Parathyroid adenoma (tissue), 2 donors: ENCODE results near the gene MAPK6.

Source experiments
- H2AFZ ChIP-seq: fragments of 300-600 bp; sonication (generic); one replicate; pipeline ENCODE4 v1.7.0; 2017; ENCODE audit warnings: antibody characterized with exemption, mild to moderate bottlenecking
- H3K27ac ChIP-seq: fragments of 300-600 bp; sonication (generic); one replicate; pipeline ENCODE4 v1.7.0; 2017
- H3K27me3 ChIP-seq: fragments of 300-600 bp; sonication (generic); one replicate; pipeline ENCODE4 v1.7.0; 2017; ENCODE audit warnings: low read length; ENCODE audit not compliant: control insufficient read depth, insufficient read depth
- H3K36me3 ChIP-seq: fragments of 300-600 bp; sonication (generic); one replicate; pipeline ENCODE4 v1.7.0; 2017; ENCODE audit warnings: low read length; ENCODE audit not compliant: control insufficient read depth, insufficient read depth
- H3K4me1 ChIP-seq: fragments of 300-600 bp; sonication (generic); one replicate; pipeline ENCODE4 v1.7.0; 2017; ENCODE audit warnings: control low read depth
- H3K4me2 ChIP-seq: fragments of 300-600 bp; sonication (generic); one replicate; pipeline ENCODE4 v1.7.0; 2017; ENCODE audit warnings: low read length
- H3K4me3 ChIP-seq: fragments of 300-600 bp; sonication (generic); one replicate; pipeline ENCODE4 v1.7.0; 2017; ENCODE audit warnings: low read depth, low read length
- H3K79me2 ChIP-seq: fragments of 300-600 bp; sonication (generic); one replicate; pipeline ENCODE4 v1.7.0; 2017; ENCODE audit warnings: control low read depth
- H3K9ac ChIP-seq: fragments of 300-600 bp; sonication (generic); one replicate; pipeline ENCODE4 v1.7.0; 2017; ENCODE audit warnings: mild to moderate bottlenecking
- H3K9me3 ChIP-seq: fragments of 300-600 bp; sonication (generic); one replicate; pipeline ENCODE4 v1.7.0; 2017; ENCODE audit warnings: low read length; ENCODE audit not compliant: control insufficient read depth
- CTCF ChIP-seq: fragments of 300-600 bp; sonication (generic); IDR thresholded peaks from one replicate; pipeline ENCODE4 v1.7.0; 2017; ENCODE audit warnings: antibody characterized with exemption, mild to moderate bottlenecking
- donor health status: primary hyperparathyroidism.

MAPK6 gene

DNA sequence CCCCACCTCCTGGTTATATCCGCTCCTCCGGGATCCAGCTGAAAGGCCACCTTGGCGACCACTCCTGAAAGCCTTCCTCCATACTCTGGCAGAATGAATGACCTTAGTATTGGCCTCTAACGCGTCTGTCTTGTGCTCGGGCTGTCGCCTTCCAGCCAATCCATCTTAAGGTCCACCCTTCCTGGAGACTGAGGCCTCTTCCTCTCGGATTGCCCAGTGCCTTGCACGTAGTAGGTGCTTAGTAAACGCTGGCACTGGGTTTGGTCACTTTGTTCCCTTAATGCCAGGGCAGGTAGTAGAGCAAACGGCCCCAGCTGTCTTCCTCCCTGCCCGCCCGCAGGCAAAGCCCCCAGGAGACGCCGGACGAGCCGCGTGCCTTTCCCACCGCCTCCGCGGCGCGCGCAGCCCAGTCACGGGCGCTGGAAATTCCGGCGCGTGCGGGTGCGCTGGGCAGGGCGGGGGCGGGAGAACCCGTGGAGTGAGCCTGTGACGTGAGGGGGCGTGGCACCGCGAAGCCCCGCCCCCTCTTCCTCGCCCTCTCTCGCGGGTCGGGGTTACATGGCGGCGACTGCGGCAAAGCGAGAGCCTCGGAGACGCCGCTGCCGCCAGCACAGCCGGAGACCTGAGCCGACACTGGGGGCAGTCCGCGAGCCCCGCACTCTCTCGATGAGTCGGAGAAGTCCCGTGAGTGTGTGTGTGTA, at the start of gene MAPK6:
TSS of gene MAPK6 (plus strand) at position 527 of the 701 bp plus-strand sequence. CDS start 27,242 bp downstream, outside the sequence.
- Histone ChIP-seq H3K4me3 (peak within 1 kb of the TSS; percentile 72), H3K27me3 (no peaks in the 10 kb centered on the region), H3K9me3 (no peaks in the 10 kb centered on the region), H3K27ac (peak within 1 kb of the TSS; percentile 88), H3K9ac (peak within 1 kb of the TSS; percentile 67), H3K79me2 (peaks cover 2% of the 10 kb centered on the region), H3K4me2 (peak within 1 kb of the TSS; percentile 76), H3K36me3 (no peaks in the 10 kb centered on the region), H3K4me1 (peaks cover 8% of the 10 kb centered on the region), H2AFZ (peak within 1 kb of the TSS; percentile 85)
- no peak for TF ChIP-seq CTCF

DNA sequence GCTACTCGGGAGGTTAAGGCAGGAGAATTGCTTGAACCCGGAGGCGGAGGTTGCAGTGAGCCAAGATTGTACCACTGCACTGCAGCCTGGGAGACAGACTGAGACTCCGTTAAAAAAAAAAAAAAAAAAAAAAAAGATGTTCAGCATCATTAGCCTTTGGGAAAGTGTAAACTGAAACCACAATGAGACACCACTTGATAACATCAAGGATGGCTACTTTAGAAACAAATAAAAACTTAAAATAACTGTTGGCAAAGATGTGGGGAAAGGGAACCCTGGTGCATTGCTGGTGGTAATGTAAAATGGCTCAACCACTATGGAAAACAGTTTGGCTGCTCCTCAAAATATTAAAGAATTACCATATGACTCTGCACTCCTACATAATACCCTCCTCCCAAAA, 49.3 kb upstream of the MAPK6 start:
- Histone ChIP-seq H3K36me3 (no peaks in the 10 kb centered on the region), H3K4me1 (peaks cover 2% of the 10 kb centered on the region), H3K9ac (no peak overlapping the region), H3K27me3 (no peaks in the 10 kb centered on the region), H2AFZ (no peak overlapping the region), H3K4me3 (no peak overlapping the region), H3K4me2 (no peak overlapping the region), H3K27ac (no peak overlapping the region), H3K9me3 (no peaks in the 10 kb centered on the region), H3K79me2 (peaks cover 19% of the 10 kb centered on the region)
- TF ChIP-seq CTCF = no peak

- Histone ChIP-seq H3K27me3 (no peaks in the 10 kb centered on the region), H3K4me3 (peak overlapping the region; percentile 96), H3K79me2 (peaks cover 19% of the 10 kb centered on the region), H3K4me1 (peaks cover 2% of the 10 kb centered on the region), H2AFZ (no peak overlapping the region), H3K36me3 (no peaks in the 10 kb centered on the region), H3K27ac (no peak overlapping the region), H3K4me2 (peak overlapping the region; percentile 82), H3K9ac (no peak overlapping the region), H3K9me3 (no peaks in the 10 kb centered on the region)
- TF ChIP-seq CTCF = no peak
Measured at GRCh38 chr15:51970132-51970817, 48.7 kb upstream of the MAPK6 start.

- Histone ChIP-seq H2AFZ (peak overlapping the region; percentile 91), H3K4me2 (peak overlapping the region; percentile 82), H3K27ac (peak overlapping the region; percentile 88), H3K36me3 (no peaks in the 10 kb centered on the region), H3K9me3 (no peaks in the 10 kb centered on the region), H3K4me1 (peaks cover 2% of the 10 kb centered on the region), H3K79me2 (peaks cover 19% of the 10 kb centered on the region), H3K4me3 (peak overlapping the region; percentile 96), H3K27me3 (no peaks in the 10 kb centered on the region), H3K9ac (peak overlapping the region; percentile 76)
- no peak for TF ChIP-seq CTCF
Measured at GRCh38 chr15:51971032-51971374, 48.0 kb upstream of the MAPK6 start.
